Esophagus squamous epithelium (tissue), 4 donors: ENCODE data around the gene THYN1.

Experiments used
- CTCF ChIP-seq, 6 experiments: fragments of 450-650 bp in 4 of 6; fragments of 200-600 bp in 2 of 6; sonication (generic) in 2 of 6; IDR thresholded peaks; one replicate each; pipeline ENCODE4 v1.5.1; 2016 to 2019; ENCODE audit warnings: antibody characterized with exemption in 6 of 6, mild to moderate bottlenecking in 4 of 6, moderate library complexity in 4 of 6
- POLR2A ChIP-seq, 4 donors: fragments of 450-650 bp; IDR thresholded peaks; one replicate each; pipeline ENCODE4 v1.6.1; 2017; ENCODE audit warnings: antibody characterized with exemption in 4 of 4, mild to moderate bottlenecking in 4 of 4, moderate library complexity in 3 of 4

- TF ChIP-seq CTCF (IDR thresholded peaks at IDR 0.05) (no peak), POLR2A (IDR thresholded peaks at IDR 0.05) (no peak)
These were observed 22.8 kb downstream of the THYN1 start for GRCh38 chr11:134230339-134230738.
